Liver (tissue), 9 donors: ENCODE data around the gene NR2E1. TPM values are rescaled to one million over a fixed set of nuclear protein-coding genes. Genes with fewer than 3 reads are reported as not detected.
A peak's percentile ranks its signal among the peaks of the same experiment; 100 is the strongest.

ENCODE experiments used
- DNase-seq: peaks from one replicate; pipeline ENCODE4 v3.0.0-alpha.2; 2017; ENCODE audit warnings: low spot score
- H3K27ac ChIP-seq, 2 donors: one replicate each; pipeline ENCODE4 v1.7.0; 2013; ENCODE audit warnings: inconsistent platforms in 2 of 2, low read length in 2 of 2, control low read depth in 1 of 2, low read depth in 1 of 2, mild to moderate bottlenecking in 1 of 2
- H3K27me3 ChIP-seq, 4 donors: one replicate each; pipeline versions ENCODE4 v1.6.1 to v1.7.0; 2013; ENCODE audit warnings: low read length in 3 of 4, inconsistent platforms in 1 of 4, mild to moderate bottlenecking in 1 of 4, moderate library complexity in 1 of 4; ENCODE audit not compliant: control insufficient read depth in 4 of 4, insufficient read depth in 4 of 4
- H3K36me3 ChIP-seq, 4 donors: one replicate each; pipeline versions ENCODE4 v1.6.1 to v1.7.0; 2013; ENCODE audit warnings: low read length in 3 of 4, mild to moderate bottlenecking in 3 of 4, low read depth in 1 of 4, moderate library complexity in 1 of 4; ENCODE audit not compliant: control insufficient read depth in 4 of 4, insufficient read depth in 3 of 4
- H3K4me1 ChIP-seq, 4 donors: one replicate each; pipeline versions ENCODE4 v1.6.1 to v1.7.0; 2013; ENCODE audit warnings: low read length in 3 of 4, mild to moderate bottlenecking in 3 of 4, moderate library complexity in 1 of 4; ENCODE audit not compliant: control insufficient read depth in 4 of 4, insufficient read depth in 4 of 4
- H3K4me3 ChIP-seq, 3 donors: one replicate each; pipeline versions ENCODE4 v1.6.1 to v1.7.0; 2013; ENCODE audit warnings: low read length in 3 of 3, control low read depth in 1 of 3, low read depth in 1 of 3, mild to moderate bottlenecking in 1 of 3
- H3K9ac ChIP-seq, 2 donors: one replicate each; pipeline ENCODE4 v1.7.0; 2013; ENCODE audit warnings: low read length in 2 of 2, mild to moderate bottlenecking in 2 of 2, moderate library complexity in 2 of 2, control low read depth in 1 of 2, low read depth in 1 of 2
- H3K9me3 ChIP-seq, 4 donors: one replicate each; pipeline versions ENCODE4 v1.6.1 to v1.7.0; 2013; ENCODE audit warnings: low read length in 3 of 4; ENCODE audit not compliant: control insufficient read depth in 4 of 4
- ATF3 ChIP-seq: IDR thresholded peaks from 2 replicates; pipeline ENCODE4 v1.6.1; 2016; ENCODE audit warnings: antibody characterized with exemption
- EGR1 ChIP-seq, 2 donors: IDR thresholded peaks; 2 replicates each; pipeline ENCODE4 v1.6.1; 2016 to 2018; ENCODE audit warnings: antibody characterized with exemption in 2 of 2, low read depth in 2 of 2
- FOXA1 ChIP-seq: IDR thresholded peaks from 2 replicates; pipeline ENCODE4 v1.6.1; 2016; ENCODE audit warnings: antibody characterized with exemption
- FOXA2 ChIP-seq: IDR thresholded peaks from 2 replicates; pipeline ENCODE4 v1.6.1; 2016; ENCODE audit warnings: antibody characterized with exemption
- GABPA ChIP-seq, 2 donors: IDR thresholded peaks in 1 of 2; conservative IDR thresholded peaks in 1 of 2; 2 replicates each; pipeline ENCODE4 v1.6.1; 2016; ENCODE audit warnings: antibody characterized with exemption in 2 of 2, mild to moderate bottlenecking in 1 of 2, moderate library complexity in 1 of 2
- HNF4A ChIP-seq, 2 donors: conservative IDR thresholded peaks; 2 replicates each; pipeline ENCODE4 v1.6.1; 2016; ENCODE audit warnings: antibody characterized with exemption in 2 of 2, mild to moderate bottlenecking in 2 of 2
- HNF4G ChIP-seq: IDR thresholded peaks from 2 replicates; pipeline ENCODE4 v1.6.1; 2016; ENCODE audit warnings: antibody characterized with exemption
- JUND ChIP-seq, 2 donors: IDR thresholded peaks; 2 replicates each; pipeline ENCODE4 v1.6.1; 2016; ENCODE audit warnings: antibody characterized with exemption in 2 of 2
- NR2F2 ChIP-seq: IDR thresholded peaks from 2 replicates; pipeline ENCODE4 v1.6.1; 2016; ENCODE audit warnings: antibody characterized with exemption
- RAD21 ChIP-seq, 2 donors: IDR thresholded peaks; 2 replicates each; pipeline ENCODE4 v1.6.1; 2016; ENCODE audit warnings: antibody characterized with exemption in 2 of 2, mild to moderate bottlenecking in 2 of 2
- REST ChIP-seq: IDR thresholded peaks from 2 replicates; pipeline ENCODE4 v1.6.1; 2016; ENCODE audit warnings: antibody characterized with exemption, mild to moderate bottlenecking
- RXRA ChIP-seq, 2 donors: IDR thresholded peaks; 2 replicates each; pipeline ENCODE4 v1.6.1; 2017 to 2018; ENCODE audit warnings: antibody characterized with exemption in 2 of 2, mild to moderate bottlenecking in 1 of 2
- SP1 ChIP-seq: IDR thresholded peaks from 2 replicates; pipeline ENCODE4 v1.6.1; 2018; ENCODE audit warnings: antibody characterized with exemption, mild to moderate bottlenecking
- TAF1 ChIP-seq: conservative IDR thresholded peaks from 2 replicates; pipeline ENCODE4 v1.6.1; 2016; ENCODE audit warnings: antibody characterized with exemption, mild to moderate bottlenecking
- YY1 ChIP-seq: IDR thresholded peaks from 2 replicates; pipeline ENCODE4 v1.6.1; 2016; ENCODE audit warnings: antibody characterized with exemption, mild to moderate bottlenecking
- WGBS: extraction: QIAGEN DNeasy Blood & Tissue Kit; methylation state at CpG from one replicate; pipeline ENCODE4 v1.1.7; 2013; 5-methylcytosine and 5-hydroxymethylcytosine counted together
- polyA plus RNA-seq, 2 donors: library from polyadenylated mRNA; stranded (reverse) in 1 of 2; unstranded in 1 of 2; fragments of 200-250 nt in 1 of 2; fragments of >200 nt in 1 of 2; fragmentation: Nextera tagmentation in 1 of 2; extraction: Ambion mirVana in 1 of 2; gene quantifications; one replicate each; pipeline versions ENCODE4 v1.2.1 to v1.2.3, GENCODE V29; 2013 to 2015
- total RNA-seq, 2 donors: library from RNA; depleted of rRNA; stranded (reverse); fragments of >200 nt; gene quantifications; one replicate each; pipeline ENCODE4 v1.2.3, GENCODE V29; 2014
- TF ChIP-seq, protein P1 (sequence below): IDR thresholded peaks from 2 replicates; pipeline ENCODE4 v1.6.1; 2016; ENCODE audit warnings: antibody characterized with exemption
- TF ChIP-seq, protein P2 (sequence below): IDR thresholded peaks from 2 replicates; pipeline ENCODE4 v1.6.1; 2016; ENCODE audit warnings: antibody characterized with exemption
- TF ChIP-seq, protein P3 (sequence below): fragments of 150-350 bp; IDR thresholded peaks from 2 replicates; pipeline ENCODE4 v1.5.1; 2017; ENCODE audit warnings: improper control_type of control experiment, low read depth, low read length; ENCODE audit not compliant: missing input control
- donor health status: healthy.
- donor health status: healthy.
- donor health status: healthy.
- donor health status: healthy.
- donor health status: healthy.

Gene NR2E1
- total and polyA plus RNA-seq, 4 donors = not detected

DNA sequence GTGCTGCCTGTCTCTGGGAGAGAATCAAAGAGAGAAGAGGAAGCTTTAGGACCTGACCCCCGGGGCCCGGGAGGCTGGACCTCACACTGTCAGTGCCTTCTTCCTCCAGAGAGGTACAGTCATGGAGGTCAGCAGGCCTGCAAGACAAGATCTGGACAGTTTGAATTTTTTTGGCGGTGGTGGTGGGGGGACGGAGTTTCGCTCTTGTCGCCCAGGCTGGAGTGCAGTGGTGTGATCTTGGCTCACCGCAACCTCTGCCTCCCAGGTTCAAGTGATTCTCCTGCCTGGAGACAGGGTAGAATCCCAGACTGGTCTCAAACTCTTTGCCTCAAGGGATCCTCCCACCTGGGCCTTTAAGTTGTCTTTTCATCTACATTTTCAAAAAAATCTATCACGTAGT is 34.4 kb downstream of the NR2E1 start (continued):
- TF ChIP-seq FOXA2 (no peak), GABPA (IDR thresholded peaks at IDR 0.05 in 1 of 2, conservative IDR thresholded peaks at IDR 0.05 in 1 of 2) (no peak)

DNA sequence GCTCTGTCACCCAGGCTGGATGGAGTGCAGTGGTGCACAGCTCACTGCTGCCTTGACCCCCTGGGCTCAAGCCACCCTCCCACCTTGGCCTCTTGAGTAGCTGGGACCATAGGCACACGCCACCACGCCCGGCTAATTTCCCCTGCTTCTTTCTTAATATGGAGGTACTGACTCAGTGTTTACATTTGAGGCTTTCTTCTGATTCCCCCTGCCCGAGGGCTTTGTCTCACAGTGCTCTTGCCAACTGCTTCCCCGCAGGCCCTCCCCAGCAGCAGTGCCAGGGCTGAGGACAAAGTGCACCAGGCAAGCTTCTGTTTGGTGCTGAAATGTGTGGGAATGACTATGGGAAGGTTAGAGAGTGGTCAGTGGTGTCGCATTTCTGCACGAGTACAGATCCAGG is 34.8 kb downstream of the NR2E1 start:
- DNase-seq = no peak
- 58% methylated on average over 7 of the region's 7 CpGs for WGBS

More for the DNA sequence above, 34.8 kb downstream of the NR2E1 start:
- peaks cover 1 to 11% (median 7%) of the 10 kb centered on the region in 4 donors for H3K4me1 ChIP-seq
- H3K4me3 ChIP-seq = no peak overlapping the region
- no peaks in the 10 kb centered on the region for H3K36me3 ChIP-seq
- no peaks in the 10 kb centered on the region for H3K9me3 ChIP-seq
- TF ChIP-seq HNF4A (conservative IDR thresholded peaks at IDR 0.05) (peak; percentile 92 to 93), FOXA1 (no peak), RXRA (IDR thresholded peaks at IDR 0.05) (peak; percentile 58 to 77), SP1 (peak; percentile 81), REST (peak; percentile 89), YY1 (peak; percentile 67), TAF1 (no peak), ATF3 (no peak), EGR1 (IDR thresholded peaks at IDR 0.05; ENCODE audit: low read depth in 2 of 2) (no peak), NR2F2 (no peak), HNF4G (peak; percentile 83), FOXA2 (no peak), JUND (IDR thresholded peaks at IDR 0.05) (peak; percentile 23 to 69), GABPA (IDR thresholded peaks at IDR 0.05 in 1 of 2, conservative IDR thresholded peaks at IDR 0.05 in 1 of 2) (peak in 1 of 2 donors; percentile 29), RAD21 (IDR thresholded peaks at IDR 0.05) (peak; percentile 36 to 51)
- TF ChIP-seq, protein P1, sequence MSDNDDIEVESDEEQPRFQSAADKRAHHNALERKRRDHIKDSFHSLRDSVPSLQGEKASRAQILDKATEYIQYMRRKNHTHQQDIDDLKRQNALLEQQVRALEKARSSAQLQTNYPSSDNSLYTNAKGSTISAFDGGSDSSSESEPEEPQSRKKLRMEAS = peak; percentile 19
- TF ChIP-seq, protein P2, sequence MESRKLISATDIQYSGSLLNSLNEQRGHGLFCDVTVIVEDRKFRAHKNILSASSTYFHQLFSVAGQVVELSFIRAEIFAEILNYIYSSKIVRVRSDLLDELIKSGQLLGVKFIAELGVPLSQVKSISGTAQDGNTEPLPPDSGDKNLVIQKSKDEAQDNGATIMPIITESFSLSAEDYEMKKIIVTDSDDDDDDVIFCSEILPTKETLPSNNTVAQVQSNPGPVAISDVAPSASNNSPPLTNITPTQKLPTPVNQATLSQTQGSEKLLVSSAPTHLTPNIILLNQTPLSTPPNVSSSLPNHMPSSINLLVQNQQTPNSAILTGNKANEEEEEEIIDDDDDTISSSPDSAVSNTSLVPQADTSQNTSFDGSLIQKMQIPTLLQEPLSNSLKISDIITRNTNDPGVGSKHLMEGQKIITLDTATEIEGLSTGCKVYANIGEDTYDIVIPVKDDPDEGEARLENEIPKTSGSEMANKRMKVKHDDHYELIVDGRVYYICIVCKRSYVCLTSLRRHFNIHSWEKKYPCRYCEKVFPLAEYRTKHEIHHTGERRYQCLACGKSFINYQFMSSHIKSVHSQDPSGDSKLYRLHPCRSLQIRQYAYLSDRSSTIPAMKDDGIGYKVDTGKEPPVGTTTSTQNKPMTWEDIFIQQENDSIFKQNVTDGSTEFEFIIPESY = no peak
- TF ChIP-seq, protein P3, sequence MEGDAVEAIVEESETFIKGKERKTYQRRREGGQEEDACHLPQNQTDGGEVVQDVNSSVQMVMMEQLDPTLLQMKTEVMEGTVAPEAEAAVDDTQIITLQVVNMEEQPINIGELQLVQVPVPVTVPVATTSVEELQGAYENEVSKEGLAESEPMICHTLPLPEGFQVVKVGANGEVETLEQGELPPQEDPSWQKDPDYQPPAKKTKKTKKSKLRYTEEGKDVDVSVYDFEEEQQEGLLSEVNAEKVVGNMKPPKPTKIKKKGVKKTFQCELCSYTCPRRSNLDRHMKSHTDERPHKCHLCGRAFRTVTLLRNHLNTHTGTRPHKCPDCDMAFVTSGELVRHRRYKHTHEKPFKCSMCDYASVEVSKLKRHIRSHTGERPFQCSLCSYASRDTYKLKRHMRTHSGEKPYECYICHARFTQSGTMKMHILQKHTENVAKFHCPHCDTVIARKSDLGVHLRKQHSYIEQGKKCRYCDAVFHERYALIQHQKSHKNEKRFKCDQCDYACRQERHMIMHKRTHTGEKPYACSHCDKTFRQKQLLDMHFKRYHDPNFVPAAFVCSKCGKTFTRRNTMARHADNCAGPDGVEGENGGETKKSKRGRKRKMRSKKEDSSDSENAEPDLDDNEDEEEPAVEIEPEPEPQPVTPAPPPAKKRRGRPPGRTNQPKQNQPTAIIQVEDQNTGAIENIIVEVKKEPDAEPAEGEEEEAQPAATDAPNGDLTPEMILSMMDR = no peak
- H3K27me3 ChIP-seq = no peaks in the 10 kb centered on the region
- peak overlapping the region in 1 of 2 donors; percentile 67 for H3K27ac ChIP-seq
- no peak overlapping the region for H3K9ac ChIP-seq
